Spinal cord (tissue), 10 donors: ENCODE results near the gene CLDN6. TPM values are rescaled to one million over a fixed set of nuclear protein-coding genes. Genes with fewer than 3 reads are reported as not detected.

Experiments
- DNase-seq, 6 donors: peaks; one replicate each; pipeline versions ENCODE4 v3.0.0 to v3.0.0-alpha.2; 2013 to 2015; ENCODE audit warnings: low spot score in 6 of 6, low read depth in 4 of 6
- H3K27ac ChIP-seq: one replicate; pipeline ENCODE4 v1.5.1; 2013; ENCODE audit warnings: low read depth, low read length, control low read depth
- H3K27me3 ChIP-seq: one replicate; pipeline ENCODE4 v1.6.1; 2013; ENCODE audit warnings: low read length; ENCODE audit not compliant: control insufficient read depth, insufficient read depth
- H3K36me3 ChIP-seq: one replicate; pipeline ENCODE4 v1.6.1; 2013; ENCODE audit warnings: low read length; ENCODE audit not compliant: control insufficient read depth, insufficient read depth
- H3K4me1 ChIP-seq: one replicate; pipeline ENCODE4 v1.6.1; 2013; ENCODE audit warnings: low read length; ENCODE audit not compliant: control insufficient read depth, insufficient read depth
- H3K4me3 ChIP-seq: one replicate; pipeline ENCODE4 v1.5.1; 2013; ENCODE audit warnings: low read depth, low read length, control low read depth
- H3K9me3 ChIP-seq: one replicate; pipeline ENCODE4 v1.6.1; 2013; ENCODE audit warnings: low read length; ENCODE audit not compliant: control insufficient read depth, insufficient read depth
- WGBS: methylation state at CpG from one replicate; pipeline ENCODE4 v1.1.5; 2013; ENCODE audit warnings: missing lambda C conversion rate; ENCODE audit not compliant: insufficient coverage; 5-methylcytosine and 5-hydroxymethylcytosine counted together
- polyA plus RNA-seq, 2 donors: library from polyadenylated mRNA; unstranded; fragments of 120-200 nt; gene quantifications; one replicate each; pipeline ENCODE4 v1.2.1, GENCODE V29; 2013; ENCODE audit not compliant: insufficient read length in 2 of 2
- total RNA-seq, 2 donors: library from RNA; depleted of rRNA in 1 of 2; stranded (reverse); fragments of 120-200 nt in 1 of 2; fragments of >200 nt in 1 of 2; gene quantifications; one replicate each; pipeline versions ENCODE4 v1.2.3 to v1.2.4, GENCODE V29; 2013 to 2014
- donor health status: healthy.

Gene CLDN6
- total and polyA plus RNA-seq, 4 donors = 0.28 to 1.0 (median 0.43) TPM; not detected in 1

DNA sequence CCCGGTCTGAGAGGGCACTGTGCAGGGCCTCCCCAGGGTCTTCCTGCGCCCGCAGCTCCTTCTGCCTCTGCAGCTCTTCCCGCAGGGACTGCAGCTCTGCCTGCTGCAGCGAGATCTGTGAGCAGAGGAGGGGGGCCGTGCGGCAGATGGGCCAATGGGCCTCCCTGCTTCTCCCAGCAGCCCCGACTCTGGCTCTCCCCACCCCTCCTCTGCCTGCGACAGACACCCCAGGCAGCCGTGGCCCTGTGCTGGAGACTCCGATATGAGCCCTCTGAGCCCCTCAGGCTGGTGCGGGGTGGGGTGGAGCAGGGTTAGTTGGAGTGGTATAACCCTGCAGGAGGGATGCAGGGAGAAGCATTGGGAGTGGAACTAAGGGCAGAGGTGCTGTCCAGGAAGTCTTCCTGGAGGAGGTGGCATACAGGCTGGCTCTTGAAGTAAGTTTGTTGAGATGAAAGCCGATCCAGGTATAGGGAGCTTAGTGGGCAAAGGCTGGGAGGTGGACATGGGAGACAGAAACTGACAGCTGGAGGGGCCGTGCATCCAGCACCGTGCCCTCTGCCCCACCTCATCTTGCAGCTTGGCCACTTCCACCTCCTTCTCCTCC is 10.8 kb upstream of the CLDN6 start:
- H3K4me3 ChIP-seq = no peak overlapping the region
- WGBS = 30% methylated on average over 8 of the region's 15 CpGs
- H3K36me3 ChIP-seq = peaks cover 17% of the 10 kb centered on the region
- DNase-seq = peak in 1 of 6 donors; percentile 20
- peaks cover 50% of the 10 kb centered on the region for H3K27me3 ChIP-seq
- peaks cover 24% of the 10 kb centered on the region for H3K4me1 ChIP-seq
- no peak overlapping the region for H3K27ac ChIP-seq
- H3K9me3 ChIP-seq = no peaks in the 10 kb centered on the region

DNA sequence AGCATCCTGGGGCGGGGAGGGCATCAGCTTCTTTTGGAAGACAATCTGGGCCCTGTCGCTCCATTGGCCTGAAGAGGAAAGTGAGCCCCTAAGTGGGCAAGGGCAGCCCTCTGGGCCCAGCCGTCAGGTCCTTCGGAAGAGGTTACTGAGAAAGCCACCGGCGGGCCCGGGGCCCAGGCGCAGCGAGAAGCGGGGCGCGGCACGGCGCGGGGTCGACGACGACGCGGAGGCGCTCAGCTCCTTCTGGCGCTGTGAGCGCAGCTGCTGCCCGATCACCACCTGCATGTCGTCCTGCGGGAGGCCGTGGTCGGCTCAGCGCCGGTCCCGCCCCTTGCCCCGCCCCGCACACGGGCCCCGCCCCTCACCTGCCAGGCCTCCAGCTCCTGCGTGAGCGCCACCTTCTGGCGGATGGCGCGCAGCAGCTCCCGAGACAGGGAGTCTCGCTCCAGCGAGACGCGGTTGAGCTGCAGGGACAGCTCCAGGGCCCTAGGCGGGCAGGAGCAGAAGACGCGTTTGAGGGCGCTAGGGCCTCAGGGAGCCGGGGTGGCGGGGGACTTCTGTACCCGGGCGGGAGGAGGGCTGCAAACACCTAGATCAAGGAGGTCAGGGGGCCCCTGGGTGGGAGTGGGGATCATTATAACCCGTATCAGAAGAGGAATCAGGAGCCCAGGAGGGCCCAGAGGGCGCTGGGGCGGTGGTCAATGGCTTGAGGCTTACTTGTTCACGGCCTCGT is 10.2 kb upstream of the CLDN6 start:
- Histone ChIP-seq H3K27me3 (peaks cover 44% of the 10 kb centered on the region), H3K27ac (no peak overlapping the region), H3K9me3 (no peaks in the 10 kb centered on the region), H3K4me1 (peaks cover 31% of the 10 kb centered on the region), H3K36me3 (peaks cover 20% of the 10 kb centered on the region), H3K4me3 (no peak overlapping the region)
- 5% methylated on average over 58 of the region's 58 CpGs for WGBS
- DNase-seq = peak in 4 of 6 donors; percentile 50 to 94 (median 82)

DNA sequence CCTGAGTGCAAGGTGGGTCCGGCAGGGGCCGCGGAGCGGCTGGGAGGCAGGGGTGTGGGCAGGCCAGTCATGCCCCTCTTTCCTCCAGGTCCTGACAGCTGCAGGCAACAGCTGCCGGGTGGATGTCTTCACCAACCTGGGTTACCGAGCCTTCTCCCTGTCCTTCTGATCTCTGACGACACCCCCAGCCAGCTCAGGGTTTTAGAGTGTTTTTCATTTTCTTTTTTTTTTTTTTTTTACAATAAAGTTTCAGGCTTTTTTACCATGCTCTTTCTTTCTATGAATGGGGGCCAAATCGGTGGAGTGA is 9.5 kb upstream of the CLDN6 start:
- Histone ChIP-seq H3K4me3 (no peak overlapping the region), H3K27ac (no peak overlapping the region), H3K36me3 (peaks cover 20% of the 10 kb centered on the region), H3K27me3 (peaks cover 39% of the 10 kb centered on the region), H3K9me3 (no peaks in the 10 kb centered on the region), H3K4me1 (peaks cover 38% of the 10 kb centered on the region)
- DNase-seq = no peak
- 93% methylated on average over 5 of the region's 8 CpGs for WGBS

DNA sequence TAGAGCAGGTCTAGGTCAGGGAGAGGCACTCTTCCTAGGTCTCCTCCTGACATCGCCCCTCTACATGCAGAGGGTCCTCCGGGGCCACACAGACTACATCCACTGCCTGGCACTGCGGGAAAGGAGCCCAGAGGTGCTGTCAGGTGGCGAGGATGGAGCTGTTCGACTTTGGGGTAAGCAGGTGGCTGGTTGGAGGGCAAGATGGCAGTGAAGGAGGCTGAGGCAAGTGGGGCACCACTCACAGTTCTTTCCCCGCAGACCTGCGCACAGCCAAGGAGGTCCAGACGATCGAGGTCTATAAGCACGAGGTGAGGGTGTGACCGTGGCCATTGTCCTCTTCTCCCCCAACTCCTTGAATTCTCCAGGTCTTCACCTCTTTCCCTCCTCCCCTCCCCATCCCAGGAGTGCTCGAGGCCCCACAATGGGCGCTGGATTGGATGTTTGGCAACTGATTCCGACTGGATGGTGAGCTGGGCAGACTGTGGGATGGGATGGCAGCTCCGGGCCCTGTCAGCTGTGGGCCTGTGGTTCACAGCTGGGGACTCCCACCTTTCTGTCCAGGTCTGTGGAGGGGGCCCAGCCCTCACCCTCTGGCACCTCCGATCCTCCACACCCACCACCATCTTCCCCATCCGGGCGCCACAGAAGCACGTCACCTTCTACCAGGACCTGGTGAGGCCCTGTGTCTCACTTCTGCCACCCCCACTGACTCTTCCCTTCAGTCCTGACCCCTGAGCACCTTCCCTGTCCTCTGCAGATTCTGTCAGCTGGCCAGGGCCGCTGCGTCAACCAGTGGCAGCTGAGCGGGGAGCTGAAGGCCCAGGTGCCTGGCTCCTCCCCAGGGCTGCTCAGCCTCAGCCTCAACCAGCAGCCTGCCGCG is 8.9 kb upstream of the CLDN6 start:
- WGBS = 93% methylated on average over 16 of the region's 24 CpGs
- Histone ChIP-seq H3K27ac (no peak overlapping the region), H3K4me1 (peaks cover 44% of the 10 kb centered on the region), H3K27me3 (peaks cover 33% of the 10 kb centered on the region), H3K9me3 (no peaks in the 10 kb centered on the region), H3K4me3 (no peak overlapping the region), H3K36me3 (peaks cover 21% of the 10 kb centered on the region)
- DNase-seq = no peak

DNA sequence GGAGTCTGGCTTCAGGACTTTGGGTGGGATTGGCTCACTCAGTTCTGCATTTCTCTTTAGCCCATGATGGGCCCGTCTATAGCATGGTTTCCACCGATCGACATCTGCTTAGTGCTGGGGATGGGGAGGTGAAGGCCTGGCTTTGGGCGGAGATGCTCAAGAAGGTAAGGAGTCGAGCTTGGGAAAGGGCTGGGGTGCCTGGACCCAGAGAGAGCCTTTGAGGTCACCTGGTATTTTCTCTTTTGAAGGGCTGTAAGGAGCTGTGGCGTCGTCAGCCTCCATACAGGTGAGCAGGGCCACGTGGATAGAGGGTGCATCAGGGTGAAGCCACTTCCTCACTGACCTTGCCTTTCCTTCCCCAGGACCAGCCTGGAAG is 8.0 kb upstream of the CLDN6 start:
- over 99% methylated on average over 7 of the region's 8 CpGs for WGBS
- H3K36me3 ChIP-seq = peaks cover 24% of the 10 kb centered on the region
- H3K4me3 ChIP-seq = no peak overlapping the region
- no peak overlapping the region for H3K27ac ChIP-seq
- H3K4me1 ChIP-seq = peaks cover 53% of the 10 kb centered on the region
- no peak for DNase-seq
- H3K27me3 ChIP-seq = peaks cover 28% of the 10 kb centered on the region
- no peaks in the 10 kb centered on the region for H3K9me3 ChIP-seq

DNA sequence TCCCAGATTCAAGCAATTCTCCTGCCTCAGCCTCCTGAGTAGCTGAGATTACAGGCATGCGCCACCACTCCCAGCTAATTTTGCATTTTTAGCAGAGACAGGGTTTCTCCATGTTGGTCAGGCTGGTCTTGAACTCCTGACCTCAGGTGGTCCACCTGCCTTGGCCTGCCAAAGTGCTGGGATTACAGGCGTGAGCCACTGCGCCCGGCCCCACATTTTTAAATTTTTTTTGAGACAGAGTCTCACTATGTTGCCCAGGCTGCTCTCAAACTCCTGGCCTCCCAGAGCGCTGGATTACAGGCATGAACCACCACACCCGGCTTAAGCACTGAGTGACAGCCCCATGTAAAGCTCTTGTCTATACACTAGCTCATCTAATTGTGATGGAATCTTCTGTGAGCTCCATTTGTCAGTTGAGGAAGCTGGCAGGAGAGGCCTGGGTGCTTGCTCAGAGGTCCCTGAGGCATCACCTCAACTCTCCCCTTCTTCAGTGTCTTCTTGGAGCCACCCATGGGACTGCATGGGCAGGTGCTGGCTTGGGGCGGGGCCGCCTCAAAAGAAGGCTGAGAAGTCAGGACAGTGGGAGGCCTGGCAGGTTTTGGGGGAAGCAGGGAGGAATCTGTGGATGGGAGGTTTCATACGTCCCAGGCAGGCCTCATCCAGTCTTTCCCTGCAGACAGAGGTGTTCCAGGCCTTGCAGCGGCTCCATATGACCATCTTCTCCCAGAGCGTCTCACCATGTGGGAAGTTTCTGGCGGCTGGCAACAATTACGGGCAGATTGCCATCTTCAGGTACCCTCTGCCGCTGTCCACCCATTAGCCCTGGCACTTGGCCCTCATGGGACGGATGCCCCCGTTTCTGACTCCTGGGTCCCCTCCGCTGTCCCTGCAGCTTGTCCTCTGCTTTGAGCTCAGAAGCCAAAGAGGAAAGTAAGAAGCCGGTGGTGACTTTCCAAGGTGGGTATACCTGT is 7.3 kb upstream of the CLDN6 start:
- no peak for DNase-seq
- no peak overlapping the region for H3K27ac ChIP-seq
- H3K36me3 ChIP-seq = peaks cover 24% of the 10 kb centered on the region
- no peak overlapping the region for H3K4me3 ChIP-seq
- no peaks in the 10 kb centered on the region for H3K9me3 ChIP-seq
- H3K4me1 ChIP-seq = peaks cover 59% of the 10 kb centered on the region
- 97% methylated on average over 16 of the region's 18 CpGs for WGBS
- H3K27me3 ChIP-seq = peaks cover 27% of the 10 kb centered on the region

DNA sequence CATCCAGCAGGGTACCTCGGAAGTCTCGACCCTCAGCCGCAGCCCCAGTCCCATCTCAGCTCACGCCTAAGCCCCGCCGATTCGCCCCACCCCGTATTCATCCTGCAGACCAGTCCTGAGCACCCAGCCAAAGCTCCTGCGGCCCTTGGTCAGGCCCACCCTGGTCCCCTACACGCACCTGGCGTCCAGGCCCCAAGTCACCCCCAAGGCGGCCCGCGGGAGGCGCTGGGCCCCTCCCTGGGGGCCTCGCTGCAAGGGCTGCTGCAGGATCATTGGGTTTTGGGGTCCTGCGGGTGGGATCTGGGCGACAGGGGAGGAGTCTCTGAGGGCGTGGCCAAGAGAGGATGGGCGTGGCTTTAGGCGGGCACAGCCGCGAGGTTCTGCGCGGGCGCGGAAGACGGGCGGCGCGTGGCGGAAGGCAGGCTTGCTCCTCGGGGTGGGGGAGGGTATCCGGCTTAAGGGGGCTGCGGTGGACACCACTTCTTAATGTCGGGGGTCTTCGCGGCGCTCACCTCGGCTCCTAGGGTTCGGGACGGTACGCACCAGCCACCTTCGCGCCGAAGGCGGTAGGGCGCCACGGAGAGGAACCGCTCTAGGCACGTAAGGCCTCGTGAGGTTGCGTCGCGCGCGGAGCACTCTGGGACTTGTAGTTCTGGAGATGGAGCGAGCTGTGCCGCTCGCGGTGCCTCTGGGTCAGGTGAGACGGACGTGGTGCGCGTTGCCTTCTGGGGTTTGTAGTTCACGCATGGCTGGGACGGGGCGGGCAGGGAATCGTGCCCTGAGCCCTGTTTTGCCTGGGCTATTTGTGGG is 5.9 kb upstream of the CLDN6 start, which contains the start of the genes HCFC1R1 and THOC6:
TSS of gene HCFC1R1 (minus strand) at position 274 of the 810 bp plus-strand sequence. CDS start at position 273, 1 bp downstream.
TSS of gene THOC6 (plus strand) at position 367 of the 810 bp plus-strand sequence. CDS start at position 659, 292 bp downstream.
- peak within 1 kb of the TSS; percentile 93 for H3K4me3 ChIP-seq
- DNase-seq = peak; percentile 88 to 99 (median 94)
- WGBS = under 1% methylated on average over 69 of the region's 69 CpGs
- peaks cover 24% of the 10 kb centered on the region for H3K36me3 ChIP-seq
- no peaks in the 10 kb centered on the region for H3K9me3 ChIP-seq
- H3K27me3 ChIP-seq = peaks cover 25% of the 10 kb centered on the region
- H3K4me1 ChIP-seq = peaks cover 56% of the 10 kb centered on the region
- H3K27ac ChIP-seq = peak within 1 kb of the TSS; percentile 95

DNA sequence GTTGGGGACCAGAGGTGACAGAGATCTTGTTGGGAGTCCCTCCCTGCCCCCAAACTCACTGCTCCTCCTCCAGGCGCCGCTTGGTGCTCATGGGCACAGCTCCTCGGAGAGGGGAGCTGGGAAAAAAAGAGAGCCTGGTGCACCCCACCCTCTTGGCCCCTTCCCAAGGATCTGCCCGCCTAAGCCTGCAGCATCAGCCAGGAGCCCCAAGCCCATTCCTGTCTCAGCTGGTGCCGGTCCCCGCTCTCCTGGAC is 5.4 kb upstream of the CLDN6 start:
- H3K4me1 ChIP-seq = peaks cover 53% of the 10 kb centered on the region
- peaks cover 24% of the 10 kb centered on the region for H3K36me3 ChIP-seq
- H3K27me3 ChIP-seq = peaks cover 25% of the 10 kb centered on the region
- peak overlapping the region; percentile 93 for H3K4me3 ChIP-seq
- peak overlapping the region; percentile 95 for H3K27ac ChIP-seq
- 5% methylated on average over 3 of the region's 6 CpGs for WGBS
- DNase-seq = peak in 1 of 6 donors; percentile 74
- no peaks in the 10 kb centered on the region for H3K9me3 ChIP-seq
